ENCODE measurements around the gene ASH1L. TPM values are rescaled to one million over a fixed set of nuclear protein-coding genes. Genes with fewer than 3 reads are reported as not detected.
A peak's percentile ranks its signal among the peaks of the same experiment; 100 is the strongest.

The ASH1L gene
- polyA plus RNA-seq, 6 donors from 2014 or later, result 6.4 to 51.8 (median 23.4) TPM

DNA sequence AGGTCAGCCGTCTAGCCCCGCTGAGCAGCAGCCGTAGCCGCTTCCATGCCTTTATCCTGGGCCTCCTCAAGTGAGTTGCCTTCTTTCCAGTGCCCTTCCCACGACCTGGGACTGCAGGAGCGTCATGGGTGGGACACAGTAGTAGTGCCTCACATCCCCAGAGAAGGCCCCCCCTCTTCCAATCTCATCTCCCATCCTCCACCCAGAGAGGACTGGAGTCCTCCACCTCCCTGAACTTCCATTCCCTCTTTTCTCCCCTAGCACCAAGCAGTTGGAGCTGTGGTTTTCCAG is 237.1 kb downstream of the ASH1L start:
- Mint-ChIP-seq H3K4me3 (peak overlapping the region; percentile 57 to 88 (median 80)), H3K27me3 (no peaks in the 10 kb centered on the region), H3K36me3 (peaks cover 0 to 3% of the 10 kb centered on the region in 2 donors), H3K9me3 (no peaks in the 10 kb centered on the region), H3K27ac (peak overlapping the region in 2 of 6 donors; percentile 21 to 35), H3K4me1 (peaks cover 21 to 36% (median 30%) of the 10 kb centered on the region in 3 donors)
- ATAC-seq (ENCODE audit: low read depth in 2 of 2) (no peak), DNase-seq (no peak)

DNA sequence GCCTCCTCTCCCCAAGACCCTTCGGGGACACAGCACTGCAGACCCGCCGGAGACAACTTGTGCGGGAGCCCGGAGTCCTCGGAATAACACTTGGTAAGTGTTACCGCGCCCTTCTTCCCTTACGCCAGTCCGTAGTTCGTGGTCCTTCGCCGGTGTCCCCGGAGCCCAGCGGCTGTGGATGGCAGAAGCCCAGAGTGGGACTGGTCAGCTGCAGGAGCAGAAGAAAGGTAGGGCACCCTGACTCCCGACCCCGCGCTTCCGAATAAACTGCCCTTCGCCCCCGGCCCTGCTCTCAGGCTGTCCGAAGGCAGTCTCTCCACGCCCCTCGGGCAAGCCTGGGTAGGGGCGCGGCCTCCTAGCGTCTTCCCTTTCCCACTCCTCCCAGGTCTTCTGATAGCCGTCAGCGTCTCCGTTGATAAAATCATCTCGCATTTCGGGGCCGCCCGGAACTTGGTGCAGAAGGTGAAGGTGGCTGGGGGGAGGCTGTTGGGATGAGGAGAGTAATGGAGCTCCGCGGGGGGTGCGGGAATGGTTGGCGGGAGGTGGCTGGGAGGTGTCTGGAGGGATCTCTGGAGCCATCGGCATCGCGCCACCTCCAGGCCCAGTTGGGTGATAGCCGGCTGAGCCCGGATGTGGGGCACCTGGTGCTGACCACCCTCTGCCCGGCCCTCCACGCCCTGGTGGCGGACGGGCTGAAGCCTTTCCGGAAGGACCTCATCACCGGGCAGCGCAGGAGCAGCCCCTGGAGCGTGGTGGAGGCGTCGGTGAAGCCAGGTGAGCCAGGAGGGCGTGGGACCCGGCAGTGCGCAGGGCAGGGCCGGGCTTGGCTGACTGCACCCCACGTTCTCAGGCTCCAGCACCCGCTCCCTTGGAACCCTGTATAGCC is 237.6 kb downstream of the ASH1L start:
- peak overlapping the region in 3 of 6 donors; percentile 10 to 87 (median 77) for H3K27ac Mint-ChIP-seq
- DNase-seq (no peak), ATAC-seq (ENCODE audit: low read depth in 2 of 2) (no peak)
- H3K4me3 Mint-ChIP-seq, result peak overlapping the region; percentile 80 to 94 (median 89)
- no peaks in the 10 kb centered on the region for H3K9me3 Mint-ChIP-seq
- H3K27me3 Mint-ChIP-seq, result no peaks in the 10 kb centered on the region
- no peaks in the 10 kb centered on the region for H3K36me3 Mint-ChIP-seq
- H3K4me1 Mint-ChIP-seq, result peaks cover 26 to 42% (median 36%) of the 10 kb centered on the region in 3 donors

DNA sequence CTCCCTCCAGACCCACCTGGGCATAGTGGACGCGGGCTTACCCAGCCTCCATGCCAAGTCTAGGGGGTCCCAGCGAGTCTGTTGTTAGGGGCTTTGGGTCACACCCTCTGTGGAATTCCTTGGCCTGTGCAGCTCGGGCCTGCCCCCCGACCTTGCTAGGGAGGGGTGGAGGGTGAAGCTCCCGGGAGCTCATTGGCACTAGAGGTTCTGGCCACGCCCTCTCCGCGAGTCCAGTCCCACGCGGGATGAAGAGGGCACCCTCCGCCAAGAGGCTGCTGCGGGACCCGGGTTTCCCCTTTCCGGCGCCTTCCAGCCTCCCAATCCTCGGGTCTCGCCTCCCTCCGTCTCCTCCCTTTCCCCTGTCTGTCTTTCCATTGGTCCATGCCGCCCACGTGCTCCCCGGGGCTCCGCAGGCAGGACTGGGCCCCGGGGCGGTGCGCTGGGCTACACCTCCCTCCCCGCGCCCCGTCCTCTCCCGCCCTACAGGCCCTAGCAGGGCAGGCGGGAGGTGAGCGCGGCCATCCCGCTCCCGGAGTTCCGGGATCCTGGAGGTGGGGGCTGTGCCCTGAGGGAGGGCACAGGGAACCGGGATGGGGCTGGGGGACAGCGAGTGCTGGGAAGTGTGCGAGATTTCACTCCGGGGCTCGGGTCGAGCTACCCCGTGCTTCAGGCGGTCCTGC is 238.4 kb downstream of the ASH1L start:
- peak; percentile 73 to 75 for ATAC-seq (ENCODE audit: low read depth in 2 of 2)
- H3K4me3 Mint-ChIP-seq, result peak overlapping the region; percentile 80 to 94 (median 89)

DNA sequence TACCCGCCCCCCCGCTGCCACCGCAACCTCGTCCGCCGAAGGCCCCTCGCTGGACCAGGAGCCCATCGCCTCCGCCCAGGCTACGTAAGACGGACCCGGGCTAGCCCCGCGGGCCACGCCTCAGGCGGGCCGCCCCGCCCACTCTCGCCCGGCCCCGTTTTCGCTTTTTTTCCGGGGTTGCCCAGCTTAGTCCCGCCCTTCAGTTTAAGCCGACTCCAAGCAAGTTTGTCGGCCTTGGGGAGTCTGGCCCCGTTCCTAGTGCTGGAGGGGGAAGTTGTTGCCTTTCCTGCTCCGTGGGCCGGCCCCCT is 238.9 kb downstream of the ASH1L start:
- ATAC-seq (ENCODE audit: low read depth in 2 of 2) (peak; percentile 65 to 66), DNase-seq (peak; percentile 69)
- Mint-ChIP-seq H3K4me1 (peaks cover 36 to 52% (median 38%) of the 10 kb centered on the region in 3 donors), H3K9me3 (no peaks in the 10 kb centered on the region), H3K4me3 (peak overlapping the region; percentile 80 to 94 (median 89)), H3K27ac (peak overlapping the region in 3 of 6 donors; percentile 70 to 89 (median 87)), H3K36me3 (peaks cover 0 to 7% of the 10 kb centered on the region in 2 donors), H3K27me3 (no peaks in the 10 kb centered on the region)

More for the DNA sequence above, 238.4 kb downstream of the ASH1L start:
- Mint-ChIP-seq H3K4me1 (peaks cover 32 to 48% (median 38%) of the 10 kb centered on the region in 3 donors), H3K9me3 (no peaks in the 10 kb centered on the region), H3K27ac (peak overlapping the region in 5 of 6 donors; percentile 64 to 89 (median 79)), H3K27me3 (no peaks in the 10 kb centered on the region), H3K36me3 (peaks cover 0 to 2% of the 10 kb centered on the region in 2 donors)
- peak; percentile 83 for DNase-seq

DNA sequence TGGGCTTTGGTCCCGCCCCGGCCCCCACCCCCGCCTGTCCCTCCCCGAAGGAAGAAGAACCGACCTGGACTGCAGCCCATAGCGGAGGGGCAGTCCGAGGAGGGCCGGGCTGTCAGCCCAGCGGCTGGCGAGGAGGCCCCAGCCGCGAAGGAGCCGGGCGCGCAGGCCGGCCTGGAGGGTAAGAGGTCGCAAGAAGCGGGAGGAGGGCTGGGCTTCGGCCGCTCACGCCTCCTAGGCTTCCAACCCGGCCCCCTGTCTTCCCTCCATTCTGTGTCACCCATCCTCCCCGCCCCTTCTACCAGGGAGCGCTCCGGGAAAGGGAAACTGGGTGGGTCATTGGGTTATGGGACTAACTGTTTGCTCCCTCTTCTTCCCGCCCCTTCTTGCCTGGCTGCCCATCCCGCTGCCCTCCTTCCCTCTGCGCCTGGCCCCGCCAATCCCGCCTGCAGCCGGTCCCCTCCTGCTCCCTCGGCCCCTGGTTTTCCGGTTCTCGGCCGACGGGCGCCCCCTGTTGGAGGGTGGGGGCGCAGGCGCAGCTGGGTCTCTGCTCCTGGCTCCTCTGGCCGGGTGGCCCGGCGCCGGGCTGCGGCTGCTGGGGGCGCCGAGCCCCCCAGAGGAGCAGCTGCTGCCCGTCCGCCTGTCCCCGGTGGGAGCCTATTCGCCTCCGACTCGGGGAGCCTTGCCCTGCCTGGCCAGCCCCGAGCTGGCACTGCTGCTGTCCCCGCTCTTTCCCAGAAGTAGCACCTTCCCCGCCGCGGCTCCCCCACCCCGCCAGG is 239.5 kb downstream of the ASH1L start:
- H3K4me1 Mint-ChIP-seq, result peaks cover 36 to 52% (median 38%) of the 10 kb centered on the region in 3 donors
- peak overlapping the region; percentile 80 to 94 (median 89) for H3K4me3 Mint-ChIP-seq
- DNase-seq (peak; percentile 86), ATAC-seq (ENCODE audit: low read depth in 2 of 2) (peak; percentile 63)
- peaks cover 0 to 8% of the 10 kb centered on the region in 2 donors for H3K36me3 Mint-ChIP-seq
- no peaks in the 10 kb centered on the region for H3K27me3 Mint-ChIP-seq
- H3K27ac Mint-ChIP-seq, result peak overlapping the region in 2 of 6 donors; percentile 57 to 87
- no peaks in the 10 kb centered on the region for H3K9me3 Mint-ChIP-seq

DNA sequence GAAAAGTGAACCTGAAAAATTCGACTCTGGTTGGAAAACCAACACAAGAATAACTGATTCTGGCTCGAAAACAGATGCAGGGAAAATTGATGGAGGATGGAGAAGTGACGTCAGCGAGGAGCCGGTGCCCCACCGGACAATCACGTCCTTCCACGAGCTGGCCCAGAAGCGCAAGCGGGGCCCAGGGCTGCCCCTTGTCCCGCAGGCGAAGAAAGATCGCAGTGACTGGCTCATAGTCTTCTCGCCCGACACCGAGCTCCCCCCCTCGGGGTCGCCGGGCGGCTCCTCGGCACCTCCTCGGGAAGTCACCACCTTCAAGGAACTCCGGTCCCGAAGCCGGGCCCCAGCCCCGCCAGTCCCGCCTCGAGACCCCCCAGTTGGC is 240.0 kb downstream of the ASH1L start:
- peak overlapping the region in 1 of 6 donors; percentile 21 for H3K27ac Mint-ChIP-seq
- peak overlapping the region; percentile 63 to 88 (median 80) for H3K4me3 Mint-ChIP-seq
- no peaks in the 10 kb centered on the region for H3K27me3 Mint-ChIP-seq
- H3K9me3 Mint-ChIP-seq, result no peaks in the 10 kb centered on the region
- DNase-seq (no peak), ATAC-seq (ENCODE audit: low read depth in 2 of 2) (no peak)
- peaks cover 0 to 8% of the 10 kb centered on the region in 2 donors for H3K36me3 Mint-ChIP-seq
- H3K4me1 Mint-ChIP-seq, result peaks cover 36 to 52% (median 38%) of the 10 kb centered on the region in 3 donors

DNA sequence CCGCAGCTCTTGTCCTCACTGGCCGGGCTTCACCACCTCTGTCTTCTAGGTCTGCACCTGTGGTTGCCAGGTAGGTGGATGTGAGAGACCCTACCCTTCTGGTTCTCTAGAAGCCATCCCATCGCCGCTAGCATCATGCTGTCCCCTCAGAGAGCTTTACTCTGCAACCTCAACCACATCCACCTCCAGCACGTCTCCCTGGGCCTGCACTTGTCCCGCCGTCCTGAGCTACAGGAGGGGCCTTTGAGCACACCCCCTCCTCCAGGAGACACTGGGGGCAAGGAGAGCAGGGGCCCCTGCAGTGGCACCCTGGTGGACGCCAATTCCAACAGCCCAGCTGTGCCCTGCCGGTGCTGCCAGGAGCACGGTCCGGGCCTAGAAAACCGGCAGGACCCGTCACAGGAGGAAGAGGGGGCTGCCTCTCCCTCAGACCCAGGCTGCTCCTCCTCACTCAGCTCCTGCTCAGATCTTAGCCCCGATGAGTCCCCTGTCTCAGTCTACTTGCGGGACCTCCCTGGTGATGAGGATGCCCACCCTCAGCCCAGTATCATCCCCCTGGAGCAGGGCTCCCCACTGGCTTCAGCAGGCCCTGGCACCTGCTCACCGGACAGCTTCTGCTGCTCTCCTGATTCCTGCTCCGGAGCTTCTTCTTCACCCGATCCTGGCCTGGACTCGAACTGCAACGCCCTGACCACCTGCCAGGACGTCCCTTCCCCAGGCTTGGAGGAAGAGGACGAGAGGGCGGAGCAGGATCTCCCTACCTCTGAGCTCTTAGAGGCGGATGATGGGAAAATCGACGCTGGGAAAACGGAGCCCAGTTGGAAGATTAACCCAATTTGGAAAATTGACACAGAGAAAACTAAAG is 240.7 kb downstream of the ASH1L start:
- peak overlapping the region; percentile 63 to 88 (median 80) for H3K4me3 Mint-ChIP-seq
- no peak for DNase-seq

DNA sequence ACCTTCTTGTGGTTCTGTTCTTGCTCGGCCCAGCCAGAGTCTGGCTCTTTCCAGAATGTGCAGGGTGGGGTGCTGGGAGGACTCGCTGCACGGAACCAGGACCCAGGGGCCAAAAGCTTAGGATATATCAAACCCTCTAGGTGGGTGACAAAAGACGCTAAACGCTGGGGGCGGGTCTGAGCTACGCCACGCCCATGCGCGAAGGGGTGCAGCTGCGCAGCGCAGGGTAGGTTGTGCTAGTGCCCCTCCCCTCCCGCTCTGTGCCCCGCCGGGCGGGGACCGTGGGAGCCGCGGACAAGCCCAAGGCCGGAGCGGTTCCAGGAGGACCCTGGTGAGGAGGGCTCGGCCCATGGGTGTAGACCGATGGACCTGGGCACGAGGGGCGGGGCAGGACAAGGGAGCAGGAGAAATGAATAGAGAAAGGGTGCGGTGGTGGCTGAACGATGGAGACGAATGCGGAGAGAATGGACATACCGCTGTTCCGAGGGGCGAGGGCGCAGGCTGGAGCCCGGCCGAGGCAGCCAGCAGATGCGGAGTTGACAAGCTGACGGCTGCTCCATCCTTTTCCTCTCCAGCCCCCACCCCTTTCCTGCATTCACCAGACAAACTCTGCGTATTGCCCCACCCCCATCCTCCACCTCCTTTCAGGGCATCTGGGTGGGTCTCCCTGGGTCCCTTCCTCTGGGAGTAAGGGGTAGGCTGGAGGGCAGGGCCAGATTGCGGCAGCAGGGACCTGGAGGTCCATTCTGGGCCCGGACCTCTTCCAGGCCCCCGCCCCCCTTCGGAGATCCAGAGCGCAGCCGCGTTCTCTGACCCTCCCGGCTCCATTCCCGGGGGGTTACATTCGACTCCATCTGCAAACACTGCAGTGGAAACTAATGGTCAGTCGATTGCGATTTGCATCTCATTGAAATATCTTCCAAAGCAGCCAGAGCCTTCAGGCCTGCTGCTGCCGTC is 241.7 kb downstream of the ASH1L start, which contains the start of gene RUSC1:
Gene RUSC1, plus strand, starts transcription at position 234 of the 957 bp plus-strand sequence. CDS start 880 bp downstream, outside the sequence.
- Mint-ChIP-seq H3K27me3 (no peaks in the 10 kb centered on the region), H3K4me3 (peak within 1 kb of the TSS; percentile 80 to 90 (median 86)), H3K36me3 (peaks cover 0 to 8% of the 10 kb centered on the region in 2 donors), H3K4me1 (peaks cover 31 to 48% (median 34%) of the 10 kb centered on the region in 3 donors), H3K27ac (peak within 1 kb of the TSS in 5 of 6 donors; percentile 33 to 89 (median 59)), H3K9me3 (no peaks in the 10 kb centered on the region)
- peak; percentile 34 to 43 for ATAC-seq (ENCODE audit: low read depth in 2 of 2)
- peak; percentile 69 for DNase-seq

More for the DNA sequence above, 240.7 kb downstream of the ASH1L start:
- ATAC-seq (ENCODE audit: low read depth in 2 of 2), result no peak
- peaks cover 36 to 52% (median 38%) of the 10 kb centered on the region in 3 donors for H3K4me1 Mint-ChIP-seq
- H3K36me3 Mint-ChIP-seq, result peaks cover 0 to 8% of the 10 kb centered on the region in 2 donors
- H3K27ac Mint-ChIP-seq, result peak overlapping the region in 3 of 6 donors; percentile 14 to 89 (median 59)
- H3K27me3 Mint-ChIP-seq, result no peaks in the 10 kb centered on the region
- H3K9me3 Mint-ChIP-seq, result no peaks in the 10 kb centered on the region

DNA sequence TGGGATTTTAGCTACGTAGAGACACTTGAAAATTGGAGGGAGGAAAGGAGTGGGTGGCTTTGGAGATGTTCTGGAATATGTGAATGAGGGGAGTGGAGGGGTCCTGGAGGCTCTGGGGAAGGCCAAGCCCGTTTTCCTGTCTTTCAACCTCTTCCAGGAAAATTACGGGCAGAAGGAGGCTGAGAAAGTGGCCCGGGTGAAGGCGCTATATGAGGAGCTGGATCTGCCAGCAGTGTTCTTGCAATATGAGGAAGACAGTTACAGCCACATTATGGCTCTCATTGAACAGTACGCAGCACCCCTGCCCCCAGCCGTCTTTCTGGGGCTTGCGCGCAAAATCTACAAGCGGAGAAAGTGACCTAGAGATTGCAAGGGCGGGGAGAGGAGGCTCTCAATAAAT is 242.4 kb downstream of the ASH1L start:
- Mint-ChIP-seq H3K4me1 (peaks cover 29 to 47% (median 30%) of the 10 kb centered on the region in 3 donors), H3K27me3 (no peaks in the 10 kb centered on the region), H3K9me3 (no peaks in the 10 kb centered on the region), H3K4me3 (peak overlapping the region; percentile 80 to 90 (median 86)), H3K36me3 (peaks cover 0 to 8% of the 10 kb centered on the region in 2 donors), H3K27ac (peak overlapping the region in 4 of 6 donors; percentile 33 to 74 (median 54))
- ATAC-seq (ENCODE audit: low read depth in 2 of 2) (no peak), DNase-seq (no peak)

DNA sequence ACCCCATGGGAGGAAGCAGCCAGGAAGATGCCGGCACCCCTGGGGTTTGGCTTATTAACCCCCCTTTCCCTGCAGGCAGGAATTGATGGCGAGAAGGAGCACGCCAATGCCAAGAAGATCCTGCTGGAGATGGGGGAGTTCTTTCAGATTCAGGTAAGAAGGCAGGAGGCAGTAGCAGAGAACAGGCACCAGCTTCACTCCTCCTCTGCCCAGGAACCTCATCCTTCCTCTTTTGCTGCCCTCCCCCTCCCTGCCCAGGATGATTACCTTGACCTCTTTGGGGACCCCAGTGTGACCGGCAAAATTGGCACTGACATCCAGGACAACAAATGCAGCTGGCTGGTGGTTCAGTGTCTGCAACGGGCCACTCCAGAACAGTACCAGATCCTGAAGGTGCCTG is 243.1 kb downstream of the ASH1L start:
- H3K36me3 Mint-ChIP-seq, result peaks cover 0 to 8% of the 10 kb centered on the region in 2 donors
- H3K9me3 Mint-ChIP-seq, result no peaks in the 10 kb centered on the region
- peak overlapping the region in 4 of 8 donors; percentile 27 to 86 (median 82) for H3K4me3 Mint-ChIP-seq
- DNase-seq (no peak), ATAC-seq (ENCODE audit: low read depth in 2 of 2) (no peak)
- peaks cover 26 to 41% (median 29%) of the 10 kb centered on the region in 3 donors for H3K4me1 Mint-ChIP-seq
- no peaks in the 10 kb centered on the region for H3K27me3 Mint-ChIP-seq
- H3K27ac Mint-ChIP-seq, result peak overlapping the region in 1 of 6 donors; percentile 15

DNA sequence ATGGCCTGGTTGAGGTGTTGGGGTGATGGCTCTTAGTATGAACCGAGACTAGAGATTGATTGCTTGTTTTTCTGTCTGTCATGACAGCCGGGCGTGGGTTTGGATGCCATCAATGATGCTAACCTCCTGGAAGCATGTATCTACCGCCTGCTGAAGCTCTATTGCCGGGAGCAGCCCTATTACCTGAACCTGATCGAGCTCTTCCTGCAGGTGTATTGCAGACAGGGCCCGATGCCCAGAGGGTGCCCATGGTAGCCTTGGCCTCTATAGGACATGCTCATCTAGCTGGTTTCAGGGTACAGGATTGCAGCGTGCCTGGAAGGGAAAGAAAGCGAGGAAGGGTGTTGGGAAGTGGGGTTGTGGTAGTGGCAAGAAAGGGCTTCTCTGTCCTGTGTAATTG is 244.5 kb downstream of the ASH1L start:
- H3K4me1 Mint-ChIP-seq, result peaks cover 22 to 40% (median 27%) of the 10 kb centered on the region in 3 donors
- no peaks in the 10 kb centered on the region for H3K9me3 Mint-ChIP-seq
- ATAC-seq (ENCODE audit: low read depth in 2 of 2), result no peak
- no peak for DNase-seq
- no peak overlapping the region for H3K4me3 Mint-ChIP-seq
- H3K36me3 Mint-ChIP-seq, result peaks cover 0 to 14% of the 10 kb centered on the region in 2 donors
- H3K27ac Mint-ChIP-seq, result no peak overlapping the region
- H3K27me3 Mint-ChIP-seq, result no peaks in the 10 kb centered on the region
